Breast epithelium (tissue), 3 donors: ENCODE data around the gene CDK6.

Source experiments
- POLR2A ChIP-seq: fragments of 450-650 bp; IDR thresholded peaks from one replicate; pipeline ENCODE4 v1.6.1; 2016; ENCODE audit warnings: antibody characterized with exemption, mild to moderate bottlenecking, moderate library complexity
- POLR2AphosphoS5 ChIP-seq, 3 donors: sonication (generic); formaldehyde crosslinking; IDR thresholded peaks; one replicate each; pipeline ENCODE4 v1.6.1; 2017; ENCODE audit warnings: antibody characterized with exemption in 3 of 3
- TF ChIP-seq, protein P1 (sequence below), 3 donors: fragments of 450-650 bp; IDR thresholded peaks; one replicate each; pipeline ENCODE4 v1.5.1; 2016 to 2017; ENCODE audit warnings: antibody characterized with exemption in 3 of 3, mild to moderate bottlenecking in 3 of 3, moderate library complexity in 3 of 3

DNA sequence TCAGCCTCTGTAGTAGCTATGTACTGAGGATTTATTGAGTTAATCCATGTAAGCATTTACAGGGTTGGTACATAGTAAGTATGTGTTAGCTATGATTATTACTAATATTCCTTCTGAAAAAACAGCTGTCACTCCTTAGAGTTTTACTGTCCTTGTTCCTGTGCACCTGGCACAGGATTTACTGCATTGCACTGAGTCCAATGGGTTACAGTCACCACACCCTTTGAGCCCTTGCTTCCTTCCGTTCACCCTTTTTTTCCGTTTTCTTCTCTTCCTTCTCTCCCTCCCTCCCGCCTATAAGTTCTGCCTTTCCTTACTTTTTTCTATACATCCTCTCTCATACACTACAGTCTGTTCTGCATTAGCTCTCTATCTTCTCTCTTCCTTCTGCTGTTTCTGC is 12.5 kb upstream of the CDK6 start:
- TF ChIP-seq, protein P1, sequence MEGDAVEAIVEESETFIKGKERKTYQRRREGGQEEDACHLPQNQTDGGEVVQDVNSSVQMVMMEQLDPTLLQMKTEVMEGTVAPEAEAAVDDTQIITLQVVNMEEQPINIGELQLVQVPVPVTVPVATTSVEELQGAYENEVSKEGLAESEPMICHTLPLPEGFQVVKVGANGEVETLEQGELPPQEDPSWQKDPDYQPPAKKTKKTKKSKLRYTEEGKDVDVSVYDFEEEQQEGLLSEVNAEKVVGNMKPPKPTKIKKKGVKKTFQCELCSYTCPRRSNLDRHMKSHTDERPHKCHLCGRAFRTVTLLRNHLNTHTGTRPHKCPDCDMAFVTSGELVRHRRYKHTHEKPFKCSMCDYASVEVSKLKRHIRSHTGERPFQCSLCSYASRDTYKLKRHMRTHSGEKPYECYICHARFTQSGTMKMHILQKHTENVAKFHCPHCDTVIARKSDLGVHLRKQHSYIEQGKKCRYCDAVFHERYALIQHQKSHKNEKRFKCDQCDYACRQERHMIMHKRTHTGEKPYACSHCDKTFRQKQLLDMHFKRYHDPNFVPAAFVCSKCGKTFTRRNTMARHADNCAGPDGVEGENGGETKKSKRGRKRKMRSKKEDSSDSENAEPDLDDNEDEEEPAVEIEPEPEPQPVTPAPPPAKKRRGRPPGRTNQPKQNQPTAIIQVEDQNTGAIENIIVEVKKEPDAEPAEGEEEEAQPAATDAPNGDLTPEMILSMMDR (IDR thresholded peaks at IDR 0.05) = no peak
- TF ChIP-seq POLR2A (no peak), POLR2AphosphoS5 (IDR thresholded peaks at IDR 0.05) (no peak)
